T-helper 1 cell treated with Interleukin-12 subunit alpha and Interleukin-12 subunit beta and Interleukin-4 antibody, amounts not matched to agents 30 μg/mL and 1 μg/mL, for 36 hours (primary cell): Measurements from ENCODE around the gene SLC6A6.

Source experiments
- H3K27ac Mint-ChIP-seq: one replicate; pipeline ENCODE4 v1.8.0; 2021; ENCODE audit warnings: mild to moderate bottlenecking, mixed read lengths
- H3K27me3 Mint-ChIP-seq: one replicate; pipeline ENCODE4 v1.8.0; 2021; ENCODE audit warnings: low read depth, mixed read lengths
- H3K36me3 Mint-ChIP-seq: one replicate; pipeline ENCODE4 v1.8.0; 2021; ENCODE audit warnings: low read depth, mixed read lengths
- H3K4me1 Mint-ChIP-seq: one replicate; pipeline ENCODE4 v1.8.0; 2021; ENCODE audit warnings: low read depth, mixed read lengths
- H3K4me3 Mint-ChIP-seq: one replicate; pipeline ENCODE4 v1.8.0; 2021; ENCODE audit warnings: mild to moderate bottlenecking, moderate library complexity, mixed read lengths
- H3K9me3 Mint-ChIP-seq: one replicate; pipeline ENCODE4 v1.8.0; 2021; ENCODE audit warnings: mixed read lengths

The SLC6A6 gene

DNA sequence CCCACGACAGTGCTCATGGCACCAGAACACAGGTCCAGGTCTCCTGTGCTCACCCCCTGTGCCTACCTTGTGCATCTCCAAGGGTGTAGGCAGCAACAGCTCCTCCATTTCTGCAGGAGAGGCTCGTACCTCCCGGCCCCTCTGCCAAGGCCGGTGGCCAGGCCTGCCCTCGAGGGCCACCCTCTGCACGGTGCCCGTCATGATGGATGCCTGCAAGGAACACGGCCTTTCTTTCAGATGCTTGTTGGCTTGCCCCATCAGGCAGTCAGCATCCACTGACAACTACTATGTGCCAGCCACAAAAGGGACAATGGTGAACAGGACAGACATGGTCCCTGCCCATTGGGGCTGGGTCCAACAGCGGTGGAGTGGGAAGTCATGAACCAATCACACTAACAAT, 93.9 kb downstream of the SLC6A6 start:
- H3K4me3 Mint-ChIP-seq: no peak overlapping the region
- H3K27me3 Mint-ChIP-seq: peaks cover 6% of the 10 kb centered on the region
- H3K4me1 Mint-ChIP-seq: no peaks in the 10 kb centered on the region
- H3K36me3 Mint-ChIP-seq: no peaks in the 10 kb centered on the region
- peaks cover 6% of the 10 kb centered on the region for H3K9me3 Mint-ChIP-seq
- H3K27ac Mint-ChIP-seq: no peak overlapping the region

DNA sequence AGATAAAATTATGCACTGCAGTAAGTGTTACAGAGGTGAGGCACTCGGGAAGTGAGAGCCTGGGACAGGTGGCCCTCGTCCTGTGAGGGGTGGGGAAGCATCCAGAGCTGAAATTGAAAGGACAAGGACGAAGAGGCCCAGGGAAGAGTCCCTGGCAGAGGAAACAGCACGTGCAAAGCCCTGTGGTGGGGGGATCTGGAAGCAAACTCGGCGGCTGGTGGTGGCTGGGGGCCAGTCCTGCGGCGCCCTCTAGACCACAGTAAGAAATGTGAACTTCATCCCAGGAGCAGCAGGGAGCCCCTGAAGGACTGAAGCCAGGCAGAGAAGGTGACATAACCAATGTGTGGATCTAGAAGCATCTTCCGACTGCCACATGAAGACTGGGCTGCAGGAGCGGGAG, 94.9 kb downstream of the SLC6A6 start:
- H3K27me3 Mint-ChIP-seq: peaks cover 6% of the 10 kb centered on the region
- H3K4me1 Mint-ChIP-seq: no peaks in the 10 kb centered on the region

DNA sequence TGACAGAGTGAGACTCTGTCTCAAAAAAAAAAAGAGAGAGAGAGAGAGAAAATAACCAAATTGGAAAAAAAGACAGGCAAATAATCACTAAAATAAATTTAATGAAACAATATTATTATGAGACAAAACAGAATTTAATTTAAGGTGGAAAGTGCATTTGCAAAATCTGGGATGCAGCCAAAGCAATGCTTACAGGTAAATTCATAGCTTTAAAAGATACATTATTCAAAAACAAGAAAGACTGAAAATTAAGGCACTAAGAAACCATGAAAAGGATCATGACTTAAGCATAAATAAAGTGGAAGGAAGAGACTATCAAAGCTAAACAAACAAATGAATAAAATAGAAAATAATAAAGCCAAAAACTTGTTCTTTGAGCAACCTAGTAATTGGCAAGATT, 100.1 kb downstream of the SLC6A6 start:
- Mint-ChIP-seq H3K9me3 (peaks cover 25% of the 10 kb centered on the region), H3K36me3 (no peaks in the 10 kb centered on the region), H3K27me3 (peaks cover 6% of the 10 kb centered on the region), H3K4me3 (no peak overlapping the region), H3K4me1 (no peaks in the 10 kb centered on the region), H3K27ac (no peak overlapping the region)

More for the DNA sequence above, 94.9 kb downstream of the SLC6A6 start:
- H3K9me3 Mint-ChIP-seq: peaks cover 14% of the 10 kb centered on the region
- no peak overlapping the region for H3K27ac Mint-ChIP-seq
- H3K4me3 Mint-ChIP-seq: no peak overlapping the region
- H3K36me3 Mint-ChIP-seq: no peaks in the 10 kb centered on the region

DNA sequence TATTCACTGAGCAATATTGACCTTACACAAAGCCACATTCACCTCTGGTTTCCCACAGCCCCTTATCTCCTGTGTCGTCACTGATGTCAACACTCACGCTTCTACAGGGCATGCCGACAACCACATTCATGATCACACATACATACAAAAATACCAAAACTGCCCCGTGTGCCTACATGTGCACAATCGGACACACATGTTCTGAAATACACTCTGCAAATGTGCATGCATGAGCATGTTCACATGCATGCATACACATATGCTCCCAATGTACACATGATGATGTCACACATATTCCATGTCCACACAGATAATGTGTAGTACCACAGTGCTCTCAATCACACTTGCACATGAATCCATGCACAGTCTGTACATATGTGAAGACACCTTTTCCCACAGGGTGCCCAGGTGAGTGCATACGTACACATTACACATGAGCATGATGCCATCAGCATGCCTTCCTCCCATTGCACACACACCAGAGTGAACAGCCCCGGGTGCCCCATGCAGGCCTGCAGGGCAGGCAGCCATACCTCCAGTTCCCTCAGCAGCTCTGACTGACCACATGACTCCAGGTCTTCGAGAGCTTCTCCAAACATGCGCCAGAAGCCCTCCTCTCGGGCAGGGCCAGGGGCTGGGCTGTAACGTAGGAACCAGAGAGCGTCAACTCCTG, 100.8 kb downstream of the SLC6A6 start:
- Mint-ChIP-seq H3K36me3 (no peaks in the 10 kb centered on the region), H3K4me1 (no peaks in the 10 kb centered on the region), H3K9me3 (peaks cover 25% of the 10 kb centered on the region), H3K4me3 (no peak overlapping the region), H3K27me3 (peaks cover 6% of the 10 kb centered on the region), H3K27ac (no peak overlapping the region)

DNA sequence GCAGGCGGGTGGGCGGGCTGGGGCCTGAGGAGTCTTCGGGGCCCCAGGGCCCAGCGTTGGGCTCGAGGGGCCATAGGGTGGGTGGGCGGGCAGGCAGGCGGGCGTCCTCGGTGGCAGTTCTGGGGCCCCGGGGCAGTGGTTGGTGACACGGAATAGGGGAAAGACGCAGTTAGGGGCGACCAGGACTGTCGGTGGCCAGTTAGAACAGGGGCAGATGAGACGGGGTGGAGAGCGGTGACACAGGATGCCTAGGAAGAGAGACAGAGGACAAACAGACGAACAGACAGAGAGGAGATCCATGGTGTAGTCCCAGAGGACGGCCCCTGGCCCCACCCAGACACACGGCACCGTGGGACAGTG, 101.3 kb downstream of the SLC6A6 start:
- H3K4me3 Mint-ChIP-seq: no peak overlapping the region
- H3K9me3 Mint-ChIP-seq: peaks cover 25% of the 10 kb centered on the region
- no peaks in the 10 kb centered on the region for H3K4me1 Mint-ChIP-seq
- H3K27me3 Mint-ChIP-seq: peaks cover 6% of the 10 kb centered on the region
- no peaks in the 10 kb centered on the region for H3K36me3 Mint-ChIP-seq
- H3K27ac Mint-ChIP-seq: no peak overlapping the region

DNA sequence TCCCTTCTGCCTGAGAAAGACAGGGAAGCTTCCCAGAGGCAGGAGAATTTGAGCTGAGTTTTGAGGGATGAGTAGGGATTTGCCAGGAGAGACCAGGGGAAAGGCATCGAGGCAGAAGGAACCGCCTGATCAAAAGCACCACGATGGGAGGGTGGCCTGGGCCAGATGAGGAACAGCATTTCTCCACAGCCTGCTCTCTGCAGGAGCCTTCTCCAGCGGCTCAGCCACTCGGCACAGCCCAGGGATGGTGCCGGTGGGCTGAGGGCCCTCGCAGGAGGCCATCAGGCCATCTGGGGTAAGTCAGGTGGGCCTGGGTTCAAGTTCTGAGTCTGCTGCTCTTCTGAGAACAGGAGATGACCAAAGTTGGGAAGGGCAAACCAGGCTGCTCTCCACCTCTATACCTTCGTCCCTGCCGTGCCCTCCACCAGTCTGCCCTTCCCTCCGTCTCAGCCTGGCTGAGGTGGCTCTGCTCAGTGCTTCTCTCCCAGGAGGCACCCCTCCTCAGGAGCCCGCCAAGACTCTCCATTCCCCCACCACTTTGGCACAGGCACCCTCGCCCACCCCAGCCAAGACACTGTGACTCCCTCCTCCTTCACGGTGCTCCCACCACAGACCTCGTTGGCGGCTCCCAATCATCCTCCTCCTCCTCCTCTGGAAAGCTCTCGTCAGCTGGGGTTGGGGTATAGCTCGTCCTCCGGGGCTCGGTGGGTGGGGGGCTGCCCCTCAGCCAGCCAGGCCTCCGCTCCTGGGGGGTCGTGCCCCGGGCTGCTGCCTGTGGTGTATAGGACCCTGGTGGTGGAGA, 102.8 kb downstream of the SLC6A6 start:
- Mint-ChIP-seq H3K9me3 (peaks cover 25% of the 10 kb centered on the region), H3K4me3 (no peak overlapping the region), H3K27ac (no peak overlapping the region), H3K27me3 (peaks cover 2% of the 10 kb centered on the region), H3K36me3 (no peaks in the 10 kb centered on the region), H3K4me1 (no peaks in the 10 kb centered on the region)

DNA sequence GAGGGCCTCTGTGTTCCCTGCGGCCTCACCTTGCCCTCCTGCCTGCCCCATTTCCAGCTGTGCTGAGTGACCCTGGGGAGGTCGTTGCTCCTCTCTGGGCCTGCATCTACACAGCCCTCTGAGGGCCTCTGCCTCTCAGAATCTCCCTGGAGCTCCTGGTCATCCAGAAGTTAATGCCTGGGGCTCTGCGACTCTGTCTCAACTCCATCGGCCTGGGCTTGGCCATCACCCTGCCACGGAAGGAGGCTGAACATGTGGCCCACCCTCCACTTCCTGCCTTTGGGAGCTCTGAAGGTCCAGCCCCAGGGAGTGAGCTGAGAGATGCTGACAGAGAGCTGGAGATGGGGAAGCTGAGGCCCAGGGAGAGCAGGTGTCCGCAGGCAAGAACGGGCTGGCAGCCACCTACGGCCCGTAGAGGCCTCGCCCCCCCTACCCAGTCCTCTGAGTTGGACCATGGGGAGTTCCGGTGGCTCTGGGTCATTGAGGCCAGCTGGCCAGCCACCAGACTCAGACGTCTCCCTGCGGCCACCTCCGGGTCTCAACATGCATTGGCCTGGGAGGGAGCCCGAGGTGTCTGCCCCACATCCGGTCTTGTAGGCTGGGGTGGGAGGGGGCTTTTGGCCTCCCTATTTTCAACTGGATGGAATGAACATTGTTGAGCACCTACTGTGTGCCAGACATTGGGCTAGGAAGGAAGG, 103.5 kb downstream of the SLC6A6 start:
- Mint-ChIP-seq H3K27me3 (no peaks in the 10 kb centered on the region), H3K4me1 (no peaks in the 10 kb centered on the region), H3K27ac (no peak overlapping the region), H3K4me3 (no peak overlapping the region), H3K36me3 (no peaks in the 10 kb centered on the region), H3K9me3 (peaks cover 21% of the 10 kb centered on the region)

DNA sequence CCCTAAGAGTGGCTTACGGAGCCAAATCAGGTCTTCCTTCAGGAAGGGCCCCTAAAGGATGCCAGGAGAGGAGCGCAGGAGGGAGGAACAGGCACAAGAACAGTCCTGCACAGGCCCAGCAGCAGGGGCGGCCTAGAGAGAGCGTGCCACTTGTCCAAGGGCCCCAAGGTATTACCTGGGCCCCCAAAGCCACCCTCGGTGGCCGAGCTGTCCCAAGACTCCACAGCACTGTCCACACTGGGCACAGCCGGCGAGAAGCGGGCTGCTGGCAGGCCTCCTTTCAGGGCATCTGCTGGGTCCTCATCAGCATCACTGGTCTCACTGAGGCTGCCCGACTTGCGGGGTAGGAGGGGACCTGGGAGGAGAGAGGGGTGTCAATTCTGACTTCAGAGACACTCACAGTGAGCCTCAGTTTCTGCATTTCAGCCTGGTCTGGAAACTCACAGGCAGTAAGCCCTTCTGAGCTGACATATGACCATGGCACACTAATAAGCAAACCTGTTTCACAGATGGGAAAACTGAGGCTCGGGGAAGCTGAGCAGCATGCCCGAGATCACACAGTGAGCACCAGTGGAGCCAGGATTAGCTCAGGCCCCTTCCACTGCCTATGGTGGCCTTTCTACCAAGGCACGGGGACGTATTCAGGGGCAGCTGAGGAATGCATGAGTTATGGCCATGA, 104.4 kb downstream of the SLC6A6 start:
- Mint-ChIP-seq H3K4me3 (no peak overlapping the region), H3K27me3 (no peaks in the 10 kb centered on the region), H3K4me1 (no peaks in the 10 kb centered on the region), H3K36me3 (no peaks in the 10 kb centered on the region), H3K27ac (no peak overlapping the region), H3K9me3 (peaks cover 15% of the 10 kb centered on the region)

DNA sequence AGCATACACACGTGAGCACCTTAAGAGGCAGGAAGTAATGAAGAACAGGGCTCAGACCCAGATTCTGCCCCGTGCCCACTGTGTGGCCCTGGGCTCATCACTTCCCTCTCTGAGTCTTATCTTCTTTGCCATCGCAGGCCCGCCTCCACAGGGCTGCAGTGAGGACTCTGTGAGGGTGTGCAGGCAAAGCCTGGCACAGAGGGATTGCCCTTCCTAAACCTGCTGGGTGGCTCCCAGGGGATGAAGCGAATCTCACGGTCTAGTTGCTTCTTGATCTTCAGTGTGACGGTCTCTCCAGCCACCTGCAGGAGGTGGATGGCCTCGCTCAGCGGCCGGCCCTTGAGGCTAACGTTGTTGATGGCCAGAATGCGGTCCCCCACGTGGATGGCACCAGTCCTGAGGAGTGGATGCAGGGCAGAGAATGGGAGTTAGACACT, 104.9 kb downstream of the SLC6A6 start:
- H3K4me3 Mint-ChIP-seq: no peak overlapping the region
- H3K36me3 Mint-ChIP-seq: no peaks in the 10 kb centered on the region
- H3K4me1 Mint-ChIP-seq: no peaks in the 10 kb centered on the region
- peaks cover 11% of the 10 kb centered on the region for H3K9me3 Mint-ChIP-seq
- no peaks in the 10 kb centered on the region for H3K27me3 Mint-ChIP-seq
- no peak overlapping the region for H3K27ac Mint-ChIP-seq

DNA sequence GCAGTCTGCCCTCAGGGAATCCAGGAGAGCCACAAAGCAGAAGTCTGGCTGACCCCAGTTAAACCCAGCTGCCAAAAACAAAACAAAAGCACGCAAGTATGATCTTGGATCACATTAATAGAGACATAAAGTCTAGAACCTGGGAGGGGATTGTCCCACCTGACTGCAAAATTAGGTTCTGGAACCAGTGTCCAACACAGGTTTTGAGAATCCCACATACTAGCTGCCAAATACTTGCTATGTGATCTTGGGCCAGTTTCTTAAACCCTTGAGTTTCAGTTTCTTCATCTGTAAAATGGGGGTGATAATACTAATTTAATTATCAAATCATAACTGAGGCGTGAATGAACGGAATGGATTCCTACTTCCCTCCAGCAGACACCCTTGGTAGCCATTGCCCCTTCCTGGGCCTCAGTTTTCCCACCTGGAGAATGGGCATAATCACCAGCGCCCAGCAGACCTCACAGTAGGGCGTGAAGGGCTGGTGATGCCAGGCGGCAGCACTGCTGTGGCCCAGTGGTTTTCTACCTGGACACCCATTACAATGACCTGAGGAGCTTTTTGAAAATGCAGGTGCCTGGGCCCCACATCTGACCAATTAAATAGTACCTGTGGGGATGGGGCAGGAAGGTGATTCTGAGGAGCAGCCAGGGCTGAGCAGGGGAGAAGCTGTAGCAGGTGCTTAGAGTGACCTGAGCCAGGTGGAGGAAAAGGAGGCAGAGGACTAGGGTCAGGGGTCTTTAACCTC, 105.5 kb downstream of the SLC6A6 start:
- Mint-ChIP-seq H3K27ac (no peak overlapping the region), H3K9me3 (peaks cover 5% of the 10 kb centered on the region), H3K4me3 (no peak overlapping the region), H3K4me1 (no peaks in the 10 kb centered on the region), H3K27me3 (no peaks in the 10 kb centered on the region), H3K36me3 (no peaks in the 10 kb centered on the region)

DNA sequence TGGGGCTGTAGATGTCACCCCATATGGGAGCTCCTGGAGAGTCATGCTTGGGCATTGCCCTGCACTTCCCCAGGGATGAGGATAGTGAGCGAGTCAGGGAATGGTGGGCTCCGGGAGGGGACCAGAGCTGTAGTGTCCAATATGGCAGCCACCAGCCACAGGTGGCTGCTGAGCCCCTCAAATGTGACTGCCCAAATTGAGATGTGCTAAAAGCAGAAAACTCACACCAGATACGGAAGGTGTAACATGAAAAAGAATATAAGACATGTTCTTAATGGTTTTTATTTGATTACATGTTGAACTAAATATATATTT, 106.1 kb downstream of the SLC6A6 start:
- H3K4me3 Mint-ChIP-seq: no peak overlapping the region
- H3K27me3 Mint-ChIP-seq: no peaks in the 10 kb centered on the region
- H3K4me1 Mint-ChIP-seq: no peaks in the 10 kb centered on the region
- H3K9me3 Mint-ChIP-seq: no peaks in the 10 kb centered on the region
- no peaks in the 10 kb centered on the region for H3K36me3 Mint-ChIP-seq
- H3K27ac Mint-ChIP-seq: no peak overlapping the region

DNA sequence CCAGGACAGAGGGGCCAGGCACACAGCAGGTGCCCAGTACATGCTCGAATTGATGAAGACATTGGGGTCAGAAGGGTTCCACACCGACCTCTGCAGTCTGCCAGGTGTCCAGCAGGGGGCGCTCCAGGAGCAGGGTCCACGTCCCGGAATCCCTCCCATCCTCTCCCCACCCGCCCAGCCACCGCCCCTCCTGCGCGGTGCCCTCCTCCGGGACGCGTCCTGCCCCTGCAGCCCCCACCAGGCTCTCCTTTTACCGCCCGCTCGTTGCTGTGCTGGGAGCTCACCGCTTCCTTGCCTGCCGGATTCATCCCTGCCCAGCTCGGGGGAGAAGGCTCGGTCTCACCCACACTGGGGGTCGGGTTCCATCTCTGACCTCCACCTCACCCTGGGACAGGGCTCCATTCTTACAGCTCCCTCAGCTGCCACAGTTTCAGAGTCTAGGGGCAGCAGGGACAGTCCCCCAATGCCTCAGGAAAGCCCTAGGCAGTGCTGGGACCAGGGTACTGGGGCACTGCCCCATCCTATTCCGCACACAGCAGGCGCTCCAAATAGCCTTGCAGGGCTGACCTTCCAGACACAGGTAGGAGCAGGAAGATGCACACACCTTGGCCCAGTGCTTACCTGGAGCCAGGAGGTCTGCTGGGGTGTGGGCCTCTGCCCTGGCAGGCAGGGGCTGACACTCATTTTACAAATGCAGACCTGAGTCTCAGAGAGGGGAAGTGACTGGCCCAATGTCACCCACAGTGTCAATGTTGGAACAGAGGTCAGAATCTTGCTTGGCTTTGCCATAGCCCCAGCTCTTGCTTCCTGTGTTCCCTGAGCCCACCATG, 106.8 kb downstream of the SLC6A6 start:
- Mint-ChIP-seq H3K4me3 (no peak overlapping the region), H3K36me3 (no peaks in the 10 kb centered on the region), H3K9me3 (no peaks in the 10 kb centered on the region), H3K27me3 (no peaks in the 10 kb centered on the region), H3K4me1 (no peaks in the 10 kb centered on the region), H3K27ac (no peak overlapping the region)

DNA sequence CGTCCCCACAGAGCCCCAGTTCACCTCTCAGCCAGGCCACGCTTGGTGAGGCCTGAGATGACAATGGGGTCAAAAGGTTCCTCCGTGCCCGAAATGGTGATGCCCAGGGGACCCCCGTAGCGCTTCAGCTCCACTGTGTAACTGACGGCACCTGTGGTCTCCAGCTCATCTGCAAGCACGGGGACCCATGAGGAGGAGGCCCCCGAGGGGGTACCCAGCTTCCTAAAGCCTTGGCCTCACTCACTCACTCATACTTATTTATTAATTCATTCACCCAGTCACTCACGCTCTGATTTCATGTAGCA, 107.3 kb downstream of the SLC6A6 start:
- no peaks in the 10 kb centered on the region for H3K36me3 Mint-ChIP-seq
- H3K27ac Mint-ChIP-seq: no peak overlapping the region
- H3K27me3 Mint-ChIP-seq: no peaks in the 10 kb centered on the region
- no peaks in the 10 kb centered on the region for H3K4me1 Mint-ChIP-seq
- no peaks in the 10 kb centered on the region for H3K9me3 Mint-ChIP-seq
- H3K4me3 Mint-ChIP-seq: no peak overlapping the region
